Measurements from ENCODE around the gene SEC16A.

SEC16A gene

GRCh38 chr9:136485049-136486045 is 2.5 kb upstream of the SEC16A start:
- DNase-seq, result peak; percentile 83

DNA sequence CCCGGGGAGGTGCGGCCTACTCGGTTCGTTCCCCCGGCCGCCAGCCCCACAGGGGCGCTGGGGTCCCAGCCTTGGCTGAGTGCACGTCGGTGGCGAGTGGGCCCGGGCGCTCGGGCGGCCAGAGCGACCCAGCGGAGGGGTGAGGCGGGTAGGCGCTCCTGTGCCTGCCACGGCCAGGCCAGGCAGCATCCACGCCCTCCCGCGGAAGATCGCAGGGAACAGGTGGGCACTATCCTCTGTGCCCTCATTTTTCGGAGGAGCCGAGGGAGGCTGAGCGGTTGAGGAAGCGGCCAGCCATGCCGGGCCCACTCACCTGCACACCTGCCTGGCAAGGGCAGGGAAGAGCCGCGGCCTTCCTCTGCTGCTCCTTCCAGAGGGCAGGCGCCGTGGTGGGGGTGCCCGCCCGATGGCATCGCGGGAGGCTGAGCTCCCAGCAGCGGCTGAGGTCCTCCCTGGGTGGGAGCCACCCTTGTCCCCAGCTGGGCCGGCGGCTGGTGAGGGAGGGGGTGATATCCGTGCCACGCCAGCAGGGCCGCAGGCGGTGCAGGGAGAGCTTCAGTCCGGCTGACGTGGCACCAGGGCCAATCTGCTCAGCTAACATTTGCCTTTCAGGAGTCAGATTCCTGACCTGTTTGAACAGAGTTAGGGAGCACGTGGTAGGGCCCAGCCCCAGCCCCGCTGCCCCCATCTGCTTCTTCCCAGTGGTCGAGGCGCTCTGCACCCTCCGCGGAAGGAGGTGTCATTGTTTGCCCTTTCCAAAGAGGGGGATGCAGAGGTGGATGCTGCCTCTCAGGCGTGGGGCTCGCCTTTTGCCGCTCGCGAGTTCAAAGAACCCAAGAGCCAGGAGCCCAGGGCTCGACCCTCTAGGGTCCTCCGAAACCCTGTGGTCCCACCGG is 1.6 kb upstream of the SEC16A start:
- peak; percentile 38 for DNase-seq

GRCh38 chr9:136483589-136484152 is 831 bp upstream of the SEC16A start:
- DNase-seq, result peak; percentile 96

DNA sequence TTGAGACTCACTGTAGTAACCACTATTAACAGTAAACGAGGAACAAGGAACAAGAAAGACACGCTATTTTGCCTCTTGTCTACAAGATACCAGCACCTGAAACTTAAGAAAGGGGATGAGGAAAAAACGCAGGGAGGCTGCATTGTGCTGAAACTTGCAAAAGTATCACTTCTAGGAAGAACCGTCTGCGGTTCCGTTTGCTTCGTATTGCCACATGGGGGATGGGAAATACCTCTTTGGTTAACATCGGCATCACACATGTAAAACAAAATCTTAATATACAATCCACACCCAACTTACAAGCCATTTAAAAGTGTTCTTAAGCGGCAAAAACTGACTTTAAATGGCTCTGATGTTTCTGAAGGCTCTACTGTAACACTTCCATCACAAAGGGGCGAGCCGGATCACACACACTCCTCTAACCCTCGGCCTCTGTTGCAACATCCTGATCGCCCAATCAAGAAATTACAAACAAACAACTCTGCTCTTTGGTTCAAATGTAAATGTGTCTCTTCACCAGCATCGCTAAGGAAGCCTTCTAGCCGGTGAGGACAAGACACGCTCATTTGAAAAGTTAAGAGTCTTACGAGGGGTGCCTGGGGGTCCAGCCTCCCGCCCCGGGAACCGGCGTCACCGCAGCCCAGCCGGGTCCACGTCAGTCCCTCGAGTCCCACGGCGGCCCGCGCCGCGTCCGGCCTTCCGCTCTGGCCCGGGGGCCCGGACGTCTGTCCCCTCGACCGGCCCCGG is 621 bp downstream of the SEC16A start:
- no peak for DNase-seq

- no peak for DNase-seq
Observed at GRCh38 chr9:136481558-136481957, 1.3 kb downstream of the SEC16A start.

GRCh38 chr9:136476369-136477150 is 6.3 kb downstream of the SEC16A start:
- DNase-seq, result no peak

DNA sequence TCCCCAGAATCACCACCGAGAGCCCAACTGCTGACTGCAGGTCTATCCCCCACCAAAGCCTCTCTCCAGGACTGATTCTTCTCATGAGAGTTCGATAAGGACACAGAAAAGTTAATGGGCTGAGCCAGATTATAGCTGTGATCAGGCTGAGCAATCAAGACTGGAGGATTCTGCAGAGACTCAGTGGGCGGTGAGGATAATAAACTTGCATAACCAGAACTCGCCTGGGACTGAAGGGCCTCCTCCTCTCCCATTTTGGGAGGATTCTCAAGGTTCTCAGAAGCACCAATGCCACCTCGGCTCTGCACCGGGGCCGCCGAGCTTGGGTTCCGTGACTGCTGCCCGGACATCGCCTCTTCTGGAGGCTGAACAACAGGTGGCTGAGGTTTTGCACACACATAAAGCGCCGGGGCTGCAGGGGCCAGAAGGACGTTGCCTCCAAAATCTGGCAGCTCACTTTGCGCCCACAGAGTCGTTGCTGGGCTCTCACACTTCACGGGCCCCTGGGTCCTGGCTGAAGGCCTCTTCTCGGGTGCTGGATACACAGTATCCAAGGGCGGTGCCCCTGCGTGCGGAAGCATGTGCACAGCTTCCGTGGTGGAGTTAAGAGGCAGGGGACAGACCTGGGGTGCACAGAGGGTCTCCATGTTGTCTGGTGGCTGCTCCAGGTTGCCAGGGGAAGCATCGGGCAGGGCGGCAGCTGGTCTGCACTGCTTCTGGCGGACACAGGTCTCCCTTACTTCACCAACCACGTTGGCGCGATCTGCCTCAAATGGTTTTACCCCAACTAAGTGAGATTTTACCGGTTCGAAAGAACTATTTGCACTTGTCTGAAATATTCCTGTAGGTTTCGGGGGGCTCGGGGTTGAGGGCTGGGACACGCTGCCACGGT is 7.6 kb downstream of the SEC16A start:
- DNase-seq, result no peak

DNA sequence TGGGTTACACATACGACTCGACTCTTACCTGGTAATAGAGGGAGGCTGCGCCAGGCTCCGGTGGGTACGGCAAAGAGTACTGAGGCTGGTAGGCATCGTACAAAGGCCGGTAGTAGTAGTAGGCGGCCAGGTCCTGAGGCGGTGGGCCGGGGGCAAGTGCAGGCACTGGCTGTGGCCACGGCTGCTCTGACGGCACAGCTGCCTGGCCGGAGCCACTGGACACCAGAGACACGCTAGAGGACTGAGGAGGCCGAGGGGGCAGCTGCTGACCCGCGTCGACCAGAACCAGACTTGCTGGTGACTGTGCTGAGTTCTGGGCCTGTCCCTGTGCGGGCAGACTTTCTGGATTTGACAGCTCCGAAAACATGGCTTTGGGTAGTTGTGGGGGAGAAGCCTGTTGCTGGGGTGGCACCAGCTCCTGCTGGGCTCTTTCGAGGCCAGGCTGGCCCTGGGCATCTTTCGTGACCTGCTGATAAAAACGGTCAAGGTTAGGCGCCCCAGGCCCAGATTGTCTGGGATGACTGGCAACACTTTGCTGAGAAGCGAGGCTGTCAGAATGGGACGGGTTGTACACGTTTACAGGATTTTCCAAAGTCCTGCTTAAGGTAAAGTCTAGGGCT is 8.7 kb downstream of the SEC16A start:
- no peak for DNase-seq

- no peak for DNase-seq
Observed at GRCh38 chr9:136473354-136473721, 9.5 kb downstream of the SEC16A start.

GRCh38 chr9:136472640-136473353 is 10.0 kb downstream of the SEC16A start:
- no peak for DNase-seq

- no peak for DNase-seq
Observed at GRCh38 chr9:136471802-136472487, 10.9 kb downstream of the SEC16A start.

DNA sequence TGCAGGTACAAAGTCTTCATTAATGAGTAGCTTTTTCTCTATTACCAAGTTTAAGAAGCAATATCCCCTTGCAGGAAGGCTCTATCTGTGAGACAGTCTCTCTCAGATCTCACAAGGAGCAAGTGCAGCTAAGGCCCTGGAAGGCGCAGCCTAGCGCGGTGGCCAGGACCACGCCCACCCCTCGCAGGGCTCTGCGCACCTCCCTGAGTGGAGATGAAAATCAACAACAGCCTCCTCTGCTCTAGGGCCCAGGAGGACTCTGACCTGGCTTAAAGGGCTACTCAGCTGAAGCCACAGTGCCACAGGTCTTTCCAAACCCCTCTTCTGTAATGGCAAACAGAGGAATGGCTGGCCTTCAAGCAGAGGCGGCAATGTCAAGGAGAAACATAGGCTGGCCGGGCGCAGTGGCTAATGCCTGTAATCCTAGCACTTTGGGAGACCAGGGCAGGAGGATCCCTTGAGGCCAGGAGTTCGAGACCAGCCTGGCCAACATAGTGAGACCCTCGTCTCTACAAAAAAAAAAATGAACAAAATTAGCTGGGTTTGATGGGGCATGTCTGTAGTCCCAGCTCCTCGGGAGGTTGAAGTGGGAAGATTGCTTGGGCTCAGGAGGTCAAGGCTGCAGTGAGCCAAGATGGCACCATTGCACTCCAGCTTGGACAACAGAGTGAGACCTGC is 11.9 kb downstream of the SEC16A start:
- DNase-seq, result no peak

DNA sequence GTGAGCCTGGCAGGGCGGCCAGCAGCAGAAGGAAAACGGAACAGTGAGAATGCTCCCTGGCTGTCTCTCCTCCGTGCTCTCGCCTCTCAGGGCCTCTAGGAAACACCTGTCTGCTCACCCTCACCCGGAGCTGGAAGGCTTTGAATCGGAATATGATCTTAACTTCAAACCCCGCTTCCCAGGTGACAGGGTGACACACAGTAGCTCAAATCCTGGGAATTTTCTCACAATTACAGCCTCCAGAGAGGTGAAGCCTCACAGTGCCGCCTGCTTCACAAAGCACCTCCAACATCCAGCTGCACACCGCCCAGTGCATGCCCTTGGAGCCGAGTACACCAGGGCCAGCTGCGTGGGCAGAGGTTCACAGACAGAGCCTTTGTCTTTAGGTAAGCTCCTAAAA is 12.5 kb downstream of the SEC16A start:
- DNase-seq, result no peak

DNA sequence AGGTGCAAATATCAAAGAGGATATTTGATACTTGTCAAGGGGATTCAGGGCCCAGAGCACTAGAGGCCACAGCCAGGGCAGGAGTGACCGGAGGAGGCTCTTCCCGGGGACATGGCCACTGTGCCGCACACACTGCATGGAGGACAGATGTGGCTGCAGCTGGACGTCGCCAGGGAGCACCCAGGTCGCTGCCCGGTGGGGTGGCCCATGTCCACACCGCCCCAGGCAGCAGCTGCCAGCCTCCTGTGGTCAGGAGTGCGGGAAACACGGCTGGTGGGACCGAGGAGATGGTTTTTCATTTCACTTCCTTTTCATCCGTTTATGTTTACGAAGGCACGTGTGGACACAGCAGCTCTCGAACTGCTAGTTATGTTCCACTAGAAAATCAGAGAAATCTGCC is 15.1 kb downstream of the SEC16A start:
- DNase-seq, result no peak

DNA sequence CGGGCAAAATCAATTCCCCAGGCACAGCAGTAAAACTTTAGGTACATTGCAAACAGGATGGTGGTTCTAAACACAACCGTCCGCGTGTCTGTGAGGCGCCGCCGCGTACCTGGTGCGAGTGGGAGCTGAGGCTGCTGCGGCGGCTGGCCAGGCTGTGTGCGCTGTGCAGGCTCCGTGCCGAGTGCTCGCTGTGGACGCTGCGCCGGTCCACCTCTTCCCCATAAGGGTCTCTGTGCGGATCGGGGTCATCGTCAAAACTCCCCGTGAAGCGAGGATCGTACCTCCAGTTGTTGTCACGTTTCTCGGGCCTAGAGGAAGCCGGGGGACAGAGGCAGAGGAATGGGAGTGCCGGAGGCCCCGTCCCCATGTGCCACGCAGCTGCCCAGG is 16.7 kb downstream of the SEC16A start:
- no peak for DNase-seq

DNA sequence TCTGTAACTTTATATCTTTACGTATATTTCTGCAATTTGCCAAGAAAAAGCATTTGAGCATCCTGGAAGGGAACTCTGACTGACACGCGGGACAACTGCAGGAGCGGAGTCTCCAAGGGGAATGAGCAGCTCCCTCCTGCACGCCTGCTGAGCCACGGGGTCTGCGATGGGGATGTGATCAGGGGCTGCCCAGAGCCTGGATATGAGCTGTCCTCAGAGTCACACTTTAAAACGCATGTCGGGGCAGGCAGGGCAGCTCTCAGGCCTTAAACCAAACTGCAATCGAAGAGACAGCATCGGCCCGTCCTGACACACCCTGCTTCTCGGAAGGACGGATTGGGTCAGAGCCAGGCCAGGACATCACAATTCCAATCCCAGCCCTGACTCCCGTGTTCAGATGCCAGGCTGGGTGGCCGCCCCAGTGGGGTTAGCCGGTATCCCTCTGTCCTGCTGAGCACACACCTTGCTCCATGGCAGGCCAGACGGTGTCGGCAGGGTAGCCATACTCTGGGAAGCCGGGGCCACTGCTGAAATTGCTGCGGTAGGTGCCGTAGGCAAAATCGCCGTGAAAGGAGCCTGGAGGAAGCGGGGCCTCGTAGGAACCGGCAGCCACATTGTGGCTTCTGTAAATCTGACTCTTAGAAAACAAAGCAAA is 17.2 kb downstream of the SEC16A start:
- DNase-seq, result no peak

DNA sequence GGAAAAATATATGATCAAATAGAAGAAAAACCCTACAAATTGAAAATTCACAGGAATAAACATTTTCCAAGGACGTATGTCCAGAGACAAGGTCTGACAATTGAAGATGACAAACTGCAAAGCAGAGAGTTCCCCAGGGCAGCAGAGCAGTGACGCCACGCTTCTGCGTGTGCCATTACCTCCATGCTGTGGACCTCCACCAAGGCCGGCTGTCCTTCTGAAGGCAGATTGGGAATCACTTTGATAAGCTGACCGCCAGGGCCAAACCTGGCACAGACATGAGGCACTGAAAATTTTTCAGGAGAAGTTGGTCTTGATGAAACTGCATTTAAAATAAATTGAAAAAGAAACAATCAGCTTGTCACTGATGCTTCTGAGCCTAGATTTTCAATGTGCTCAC is 18.6 kb downstream of the SEC16A start:
- DNase-seq, result no peak

DNA sequence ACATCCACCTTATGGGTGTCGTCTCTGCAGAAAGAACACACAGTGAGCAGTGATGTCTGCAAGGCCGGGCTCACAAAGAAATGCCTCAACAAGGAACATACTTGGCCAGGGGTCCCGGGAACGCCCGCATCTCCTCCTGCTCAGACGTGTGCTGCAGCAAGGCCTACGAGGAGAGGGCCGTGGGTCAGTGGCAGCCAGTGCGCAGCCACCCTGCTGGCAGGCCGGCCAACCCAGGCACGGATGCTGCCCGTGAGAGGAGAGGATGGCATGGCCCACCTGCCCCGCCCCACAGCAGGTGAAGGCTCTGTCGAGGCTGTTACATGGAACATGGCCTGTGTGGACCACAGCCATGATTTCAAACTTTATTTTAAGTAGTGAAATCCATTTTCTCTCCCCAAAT is 19.3 kb downstream of the SEC16A start:
- DNase-seq, result no peak

Measured in activated CD8-positive, alpha-beta memory T cell treated with anti-CD3 and anti-CD28 coated beads, Interleukin-2, amount 50 U/mL, for 4 hours (primary cell).